ENCODE measurements around the gene UGT3A2. TPM values are rescaled to one million over a fixed set of nuclear protein-coding genes. Genes with fewer than 3 reads are reported as not detected.

UGT3A2 gene
- total RNA-seq, 1 experiment from 2014 or later: not detected

DNA sequence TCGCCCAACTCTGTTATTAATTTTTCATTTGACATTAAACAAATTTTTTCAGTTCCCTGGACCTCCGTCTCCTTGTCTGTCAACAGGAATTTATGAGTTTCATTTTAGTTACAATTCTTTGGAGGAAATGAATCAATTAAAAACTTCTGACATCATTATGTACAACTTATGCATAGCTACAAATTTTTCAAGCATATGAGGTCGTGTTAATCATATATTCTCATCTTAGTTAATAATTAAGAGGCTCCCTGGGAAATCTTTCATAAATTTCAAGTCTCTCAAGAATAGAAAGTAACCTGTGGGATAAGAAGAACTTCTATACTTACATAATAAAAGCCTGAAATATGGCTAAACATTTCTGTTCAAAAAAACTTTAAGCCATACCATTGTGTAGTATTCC lies 78.9 kb downstream of the UGT3A2 start:
- Histone ChIP-seq H3K4me2 (no peak overlapping the region), H4K20me1 (ENCODE audit: insufficient read depth) (no peaks in the 10 kb centered on the region), H3K79me2 (ENCODE audit: low read depth) (no peaks in the 10 kb centered on the region), H3K27ac (no peak overlapping the region), H3K4me3 (no peak overlapping the region), H3K36me3 (ENCODE audit: low read depth) (no peaks in the 10 kb centered on the region), H3K9me3 (ENCODE audit: insufficient read depth, low read depth) (no peaks in the 10 kb centered on the region), H3K4me1 (replicated peaks; ENCODE audit: insufficient read depth) (no peaks in the 10 kb centered on the region), H3K9me2 (ENCODE audit: insufficient read depth) (no peaks in the 10 kb centered on the region; the same call in 1 of the 2 replicates), H3F3A (ENCODE audit: insufficient read depth, low read depth) (no peaks in the 10 kb centered on the region), H2AFZ (no peak overlapping the region), H3K27me3 (ENCODE audit: insufficient read depth, low read depth) (peaks cover 45% of the 10 kb centered on the region)
- intact Hi-C loops (cut with micrococcal nuclease; ENCODE audit: unreplicated experiment): no loop called here
- no peak for DNase-seq
- CTCF ChIA-PET: no interaction called here
- no TSS peak for BruUV-seq (replicated peaks)
- POLR2A ChIA-PET (ENCODE audit: unreplicated experiment): no interaction called here
- TF ChIP-seq EZH2 (IDR thresholded peaks at IDR 0.05; ENCODE audit: low read depth): no peak
- no peak for TF ChIP-seq CTCF (conservative IDR thresholded peaks at IDR 0.05)

Other genes starting within 250 kb of the UGT3A2 start
- gene IL7R, start 210.0 kb downstream of the UGT3A2 start, total RNA-seq (2021): 0.41 TPM in 1 of 2 replicates, not detected in the other
- gene CAPSL, start 128.3 kb downstream of the UGT3A2 start, total RNA-seq (2021): not detected in 2 replicates
- not detected in 2 replicates for gene UGT3A1, start 75.5 kb downstream of the UGT3A2 start, total RNA-seq (2021)
- 8.5 and 18.0 TPM in 2 replicates for gene LMBRD2, start 85.0 kb upstream of the UGT3A2 start, total RNA-seq (2021)
- 121 and 153 TPM in 2 replicates for gene SKP2, start 85.2 kb upstream of the UGT3A2 start, total RNA-seq (2021)
- 43.7 and 55.7 TPM in 2 replicates for gene NADK2, start 175.0 kb upstream of the UGT3A2 start, total RNA-seq (2021)
- not detected in 2 replicates for gene RANBP3L, start 235.0 kb upstream of the UGT3A2 start, total RNA-seq (2021)